Measurements from ENCODE around the gene HNRNPUL2. TPM values are rescaled to one million over a fixed set of nuclear protein-coding genes. Genes with fewer than 3 reads are reported as not detected.

The HNRNPUL2 gene
- total and polyA plus RNA-seq, 2 of the 4 experiments (the other 2 are of a cell fraction), result 3.9 to 30.2 TPM

- no peak for TF ChIP-seq NFE2L2 (IDR thresholded peaks at IDR 0.05; ENCODE audit: low read depth, low read length)
- TF ChIP-seq RAD21 (IDR thresholded peaks at IDR 0.05; ENCODE audit: low read length), result no peak
- no peak for TF ChIP-seq ELK1 (IDR thresholded peaks at IDR 0.05; ENCODE audit: borderline replicate concordance, low read depth, low read length)
Measured at GRCh38 chr11:62665075-62665598, 62.1 kb downstream of the HNRNPUL2 start, which contains the start of the genes C11orf98 and CSKMT (continued).

Measured in IMR-90 (cell line).